ENCODE results near the gene MYPN.
"Not testable (repeated sequence)": the region's sequence is repeated elsewhere in the genome, so short reads cannot be mapped to it uniquely, and the experiment has no call there.

MYPN gene

GRCh38 chr10:68155615-68156210 lies 46.4 kb downstream of the MYPN start:
- DNase-seq (ENCODE audit: insufficient read length, low spot score) (no peak), FAIRE-seq (no peak)
- no peak for TF ChIP-seq TAF1 (IDR thresholded peaks at IDR 0.05; ENCODE audit: low read depth, low read length)
- no peak for TF ChIP-seq PAX5 (IDR thresholded peaks at IDR 0.05; ENCODE audit: insufficient read depth, low read length, severe bottlenecking)
- no peak for TF ChIP-seq POLR2A (IDR thresholded peaks at IDR 0.05; ENCODE audit: low read depth, low read length)
- no peak for TF ChIP-seq POU2F2 (IDR thresholded peaks at IDR 0.05; ENCODE audit: low read depth, low read length)
- TF ChIP-seq POLR2AphosphoS5 (IDR thresholded peaks at IDR 0.05; ENCODE audit: low read depth, low read length), result no peak
- TF ChIP-seq SPI1 (IDR thresholded peaks at IDR 0.05; ENCODE audit: low read depth, low read length), result no peak

GRCh38 chr10:68156373-68157185 lies 47.3 kb downstream of the MYPN start:
- FAIRE-seq (peak; percentile 66), DNase-seq (ENCODE audit: insufficient read length, low spot score) (no peak)
- no peak for TF ChIP-seq PAX5 (IDR thresholded peaks at IDR 0.05; ENCODE audit: insufficient read depth, low read length, severe bottlenecking)
- TF ChIP-seq POLR2A (IDR thresholded peaks at IDR 0.05; ENCODE audit: low read depth, low read length), result no peak
- no peak for TF ChIP-seq SPI1 (IDR thresholded peaks at IDR 0.05; ENCODE audit: low read depth, low read length)
- TF ChIP-seq POLR2AphosphoS5 (IDR thresholded peaks at IDR 0.05; ENCODE audit: low read depth, low read length), result no peak
- no peak for TF ChIP-seq POU2F2 (IDR thresholded peaks at IDR 0.05; ENCODE audit: low read depth, low read length)
- no peak for TF ChIP-seq TAF1 (IDR thresholded peaks at IDR 0.05; ENCODE audit: low read depth, low read length)

- DNase-seq (ENCODE audit: insufficient read length, low spot score); FAIRE-seq: not testable (repeated sequence)
Observed at GRCh38 chr10:68157522-68157921, 48.2 kb downstream of the MYPN start.

GRCh38 chr10:68158031-68158430 lies 48.7 kb downstream of the MYPN start:
- FAIRE-seq (no peak), DNase-seq (ENCODE audit: insufficient read length, low spot score) (no peak)
- TF ChIP-seq PAX5 (IDR thresholded peaks at IDR 0.05; ENCODE audit: insufficient read depth, low read length, severe bottlenecking) (no peak), SPI1 (IDR thresholded peaks at IDR 0.05; ENCODE audit: low read depth, low read length) (no peak), POLR2AphosphoS5 (IDR thresholded peaks at IDR 0.05; ENCODE audit: low read depth, low read length) (no peak), TAF1 (IDR thresholded peaks at IDR 0.05; ENCODE audit: low read depth, low read length) (no peak), POU2F2 (IDR thresholded peaks at IDR 0.05; ENCODE audit: low read depth, low read length) (no peak), POLR2A (IDR thresholded peaks at IDR 0.05; ENCODE audit: low read depth, low read length) (no peak)

- TF ChIP-seq TAF1 (IDR thresholded peaks at IDR 0.05; ENCODE audit: low read depth, low read length), result no peak
- 0 out of 2 replicates have a peak, but pooled peaks have one; percentile 25 for TF ChIP-seq SPI1 (IDR thresholded peaks at IDR 0.05; ENCODE audit: low read depth, low read length)
- TF ChIP-seq POLR2AphosphoS5 (IDR thresholded peaks at IDR 0.05; ENCODE audit: low read depth, low read length), result no peak
- TF ChIP-seq PAX5 (IDR thresholded peaks at IDR 0.05; ENCODE audit: insufficient read depth, low read length, severe bottlenecking), result no peak
- TF ChIP-seq POU2F2 (IDR thresholded peaks at IDR 0.05; ENCODE audit: low read depth, low read length), result no peak
- TF ChIP-seq POLR2A (IDR thresholded peaks at IDR 0.05; ENCODE audit: low read depth, low read length), result no peak
- FAIRE-seq, result peak; percentile 65
- no peak for DNase-seq (ENCODE audit: insufficient read length, low spot score)
Observed at GRCh38 chr10:68163735-68164134, 54.4 kb downstream of the MYPN start.

- TF ChIP-seq POU2F2 (IDR thresholded peaks at IDR 0.05; ENCODE audit: low read depth, low read length), result no peak
- TF ChIP-seq TAF1 (IDR thresholded peaks at IDR 0.05; ENCODE audit: low read depth, low read length), result no peak
- TF ChIP-seq PAX5 (IDR thresholded peaks at IDR 0.05; ENCODE audit: insufficient read depth, low read length, severe bottlenecking), result no peak
- TF ChIP-seq SPI1 (IDR thresholded peaks at IDR 0.05; ENCODE audit: low read depth, low read length), result no peak
- TF ChIP-seq POLR2A (IDR thresholded peaks at IDR 0.05; ENCODE audit: low read depth, low read length), result no peak
- no peak for TF ChIP-seq POLR2AphosphoS5 (IDR thresholded peaks at IDR 0.05; ENCODE audit: low read depth, low read length)
- no peak for DNase-seq (ENCODE audit: insufficient read length, low spot score)
- no peak for FAIRE-seq
Observed at GRCh38 chr10:68165643-68166042, 56.4 kb downstream of the MYPN start.

- TF ChIP-seq POU2F2 (IDR thresholded peaks at IDR 0.05; ENCODE audit: low read depth, low read length) (no peak), POLR2AphosphoS5 (IDR thresholded peaks at IDR 0.05; ENCODE audit: low read depth, low read length) (no peak), PAX5 (IDR thresholded peaks at IDR 0.05; ENCODE audit: insufficient read depth, low read length, severe bottlenecking) (no peak), SPI1 (IDR thresholded peaks at IDR 0.05; ENCODE audit: low read depth, low read length) (no peak), TAF1 (IDR thresholded peaks at IDR 0.05; ENCODE audit: low read depth, low read length) (no peak)
- no peak for DNase-seq (ENCODE audit: insufficient read length, low spot score)
- no peak for FAIRE-seq
Observed at GRCh38 chr10:68166871-68167585, 57.7 kb downstream of the MYPN start.

GRCh38 chr10:68167586-68168189 lies 58.4 kb downstream of the MYPN start:
- DNase-seq (ENCODE audit: insufficient read length, low spot score), result no peak
- no peak for FAIRE-seq
- TF ChIP-seq POLR2AphosphoS5 (IDR thresholded peaks at IDR 0.05; ENCODE audit: low read depth, low read length) (no peak), PAX5 (IDR thresholded peaks at IDR 0.05; ENCODE audit: insufficient read depth, low read length, severe bottlenecking) (no peak), SPI1 (IDR thresholded peaks at IDR 0.05; ENCODE audit: low read depth, low read length) (no peak), TAF1 (IDR thresholded peaks at IDR 0.05; ENCODE audit: low read depth, low read length) (no peak), POLR2A (IDR thresholded peaks at IDR 0.05; ENCODE audit: low read depth, low read length) (no peak), POU2F2 (IDR thresholded peaks at IDR 0.05; ENCODE audit: low read depth, low read length) (no peak)

- TF ChIP-seq SPI1 (IDR thresholded peaks at IDR 0.05; ENCODE audit: low read depth, low read length), result no peak
- TF ChIP-seq POLR2A (IDR thresholded peaks at IDR 0.05; ENCODE audit: low read depth, low read length), result no peak
- TF ChIP-seq TAF1 (IDR thresholded peaks at IDR 0.05; ENCODE audit: low read depth, low read length), result no peak
- TF ChIP-seq POU2F2 (IDR thresholded peaks at IDR 0.05; ENCODE audit: low read depth, low read length), result no peak
- TF ChIP-seq POLR2AphosphoS5 (IDR thresholded peaks at IDR 0.05; ENCODE audit: low read depth, low read length), result no peak
- no peak for TF ChIP-seq PAX5 (IDR thresholded peaks at IDR 0.05; ENCODE audit: insufficient read depth, low read length, severe bottlenecking)
- DNase-seq (ENCODE audit: insufficient read length, low spot score) (no peak), FAIRE-seq (peak; percentile 64)
Observed at GRCh38 chr10:68171539-68172080, 62.3 kb downstream of the MYPN start.

Measured in GM12891 (cell line).